ENCODE results near the gene SLC2A14. TPM values are rescaled to one million over a fixed set of nuclear protein-coding genes. Genes with fewer than 3 reads are reported as not detected.
"Not testable (repeated sequence)": the region's sequence is repeated elsewhere in the genome, so short reads cannot be mapped to it uniquely, and the experiment has no call there.

Gene SLC2A14
- total RNA-seq, 2 donors from 2014 or later = 10.7 TPM; not detected in 1

GRCh38 chr12:7853557-7853956, 19.2 kb downstream of the SLC2A14 start:
- Histone ChIP-seq H3K27ac (no peak overlapping the region), H3K9me3 (no peaks in the 10 kb centered on the region), H3K36me3 (no peaks in the 10 kb centered on the region), H3K4me3 (no peak overlapping the region), H3K27me3 (replicated peaks; ENCODE audit: insufficient read depth) (no peaks in the 10 kb centered on the region), H3K4me1 (replicated peaks) (no peaks in the 10 kb centered on the region)
- WGBS = 35% methylated on average over 2 of the region's 2 CpGs
- TF ChIP-seq POLR2AphosphoS5 (IDR thresholded peaks at IDR 0.05) (no peak), CTCF (IDR thresholded peaks at IDR 0.05) (no peak), POLR2A (IDR thresholded peaks at IDR 0.05) (no peak)
- intact Hi-C loops (cut with DNase I) = no loop called here
- DNase-seq (ENCODE audit: low spot score) = no peak

GRCh38 chr12:7851622-7852081, 21.1 kb downstream of the SLC2A14 start:
- intact Hi-C loops (cut with DNase I); H3K4me1 ChIP-seq (replicated peaks); H3K27ac ChIP-seq; DNase-seq (ENCODE audit: low spot score); H3K27me3 ChIP-seq (replicated peaks; ENCODE audit: insufficient read depth); H3K9me3 ChIP-seq; H3K4me3 ChIP-seq; H3K36me3 ChIP-seq: not testable (repeated sequence)
- WGBS = 34% methylated on average over 3 of the region's 3 CpGs

GRCh38 chr12:7850099-7850498, 22.6 kb downstream of the SLC2A14 start:
- H3K27ac ChIP-seq; H3K4me3 ChIP-seq; H3K27me3 ChIP-seq (replicated peaks; ENCODE audit: insufficient read depth); H3K4me1 ChIP-seq (replicated peaks); H3K36me3 ChIP-seq; H3K9me3 ChIP-seq; DNase-seq (ENCODE audit: low spot score); intact Hi-C loops (cut with DNase I): not testable (repeated sequence)
- 94% methylated on average over 5 of the region's 5 CpGs for WGBS

GRCh38 chr12:7848098-7848422, 24.7 kb downstream of the SLC2A14 start:
- H3K27me3 ChIP-seq (replicated peaks; ENCODE audit: insufficient read depth); intact Hi-C loops (cut with DNase I); H3K27ac ChIP-seq; H3K9me3 ChIP-seq; H3K4me1 ChIP-seq (replicated peaks); H3K36me3 ChIP-seq; H3K4me3 ChIP-seq; DNase-seq (ENCODE audit: low spot score): not testable (repeated sequence)
- 18% methylated on average over 2 of the region's 2 CpGs for WGBS

- DNase-seq (ENCODE audit: low spot score); H3K27ac ChIP-seq; H3K9me3 ChIP-seq; H3K4me3 ChIP-seq; H3K27me3 ChIP-seq (replicated peaks; ENCODE audit: insufficient read depth); intact Hi-C loops (cut with DNase I); H3K36me3 ChIP-seq; H3K4me1 ChIP-seq (replicated peaks): not testable (repeated sequence)
- 18% methylated on average over 4 of the region's 4 CpGs for WGBS
Observed at GRCh38 chr12:7847226-7848097, 25.3 kb downstream of the SLC2A14 start.

GRCh38 chr12:7844116-7844515, 28.6 kb downstream of the SLC2A14 start:
- Histone ChIP-seq H3K9me3 (no peaks in the 10 kb centered on the region), H3K36me3 (no peaks in the 10 kb centered on the region), H3K4me1 (replicated peaks) (no peaks in the 10 kb centered on the region), H3K27me3 (replicated peaks; ENCODE audit: insufficient read depth) (no peaks in the 10 kb centered on the region), H3K27ac (no peak overlapping the region), H3K4me3 (no peak overlapping the region)
- TF ChIP-seq POLR2A (IDR thresholded peaks at IDR 0.05) (no peak), POLR2AphosphoS5 (IDR thresholded peaks at IDR 0.05) (no peak), CTCF (IDR thresholded peaks at IDR 0.05) (no peak)
- no peak for DNase-seq (ENCODE audit: low spot score)
- 84% methylated on average over 5 of the region's 5 CpGs for WGBS
- intact Hi-C loops (cut with DNase I) = no loop called here

GRCh38 chr12:7843583-7843982, 29.1 kb downstream of the SLC2A14 start:
- WGBS = 30% methylated on average over 3 of the region's 9 CpGs
- H3K4me1 ChIP-seq (replicated peaks); H3K27ac ChIP-seq; intact Hi-C loops (cut with DNase I); H3K36me3 ChIP-seq; DNase-seq (ENCODE audit: low spot score); H3K27me3 ChIP-seq (replicated peaks; ENCODE audit: insufficient read depth); H3K4me3 ChIP-seq; H3K9me3 ChIP-seq: not testable (repeated sequence)

- H3K36me3 ChIP-seq; intact Hi-C loops (cut with DNase I): not testable (repeated sequence)
Observed at GRCh38 chr12:7843149-7843548, 29.6 kb downstream of the SLC2A14 start.

GRCh38 chr12:7842444-7842843, 30.3 kb downstream of the SLC2A14 start:
- H3K27me3 ChIP-seq (replicated peaks; ENCODE audit: insufficient read depth); intact Hi-C loops (cut with DNase I); H3K27ac ChIP-seq; H3K36me3 ChIP-seq; DNase-seq (ENCODE audit: low spot score); H3K4me1 ChIP-seq (replicated peaks); H3K4me3 ChIP-seq; H3K9me3 ChIP-seq: not testable (repeated sequence)
- WGBS = 97% methylated on average over 9 of the region's 9 CpGs

More at GRCh38 chr12:7843149-7843548, 29.6 kb downstream of the SLC2A14 start:
- DNase-seq (ENCODE audit: low spot score); H3K4me1 ChIP-seq (replicated peaks); H3K9me3 ChIP-seq; H3K27ac ChIP-seq; H3K27me3 ChIP-seq (replicated peaks; ENCODE audit: insufficient read depth); H3K4me3 ChIP-seq: not testable (repeated sequence)
- WGBS = 11% methylated on average over 7 of the region's 8 CpGs

GRCh38 chr12:7839848-7840247, 32.9 kb downstream of the SLC2A14 start:
- H3K4me3 ChIP-seq; H3K4me1 ChIP-seq (replicated peaks); DNase-seq (ENCODE audit: low spot score); H3K36me3 ChIP-seq; H3K27ac ChIP-seq; intact Hi-C loops (cut with DNase I); H3K9me3 ChIP-seq; H3K27me3 ChIP-seq (replicated peaks; ENCODE audit: insufficient read depth): not testable (repeated sequence)
- WGBS = 84% methylated on average over 7 of the region's 7 CpGs
